Bronchial epithelial cell (primary cell): ENCODE data around the gene NEURL1. TPM values are rescaled to one million over a fixed set of nuclear protein-coding genes. Genes with fewer than 3 reads are reported as not detected.

Experiments used
- DNase-seq: peaks from one replicate; pipeline ENCODE4 v3.0.0-alpha.2; 2010; ENCODE audit warnings: low read depth
- FAIRE-seq: peaks from 2 replicates; lab custom pipeline; 2011; peaks lifted over from hg19 to GRCh38; lab: Jason Lieb, UNC
- H3K27me3 ChIP-seq: 2 replicates; pipeline ENCODE4 v1.5.1; 2011; ENCODE audit warnings: low read length; ENCODE audit not compliant: control insufficient read depth, insufficient read depth
- H3K36me3 ChIP-seq: 2 replicates; pipeline ENCODE4 v1.5.1; 2011; ENCODE audit warnings: low read length; ENCODE audit not compliant: control insufficient read depth, insufficient read depth
- H3K4me3 ChIP-seq: 2 replicates; pipeline ENCODE4 v1.5.1; 2011; ENCODE audit warnings: mild to moderate bottlenecking, low read depth, low read length, control low read depth
- total RNA-seq: library from RNA; depleted of rRNA; stranded (reverse); fragments of >200 nt; gene quantifications from 2 replicates; pipeline ENCODE4 v1.2.1, GENCODE V29; 2014
- TF ChIP-seq, protein P1 (sequence below): IDR thresholded peaks from 2 replicates; pipeline ENCODE4 v1.5.1; 2011; ENCODE audit warnings: mild to moderate bottlenecking, moderate library complexity, low read length, control low read depth, inconsistent platforms; ENCODE audit not compliant: insufficient read depth, severe bottlenecking

NEURL1 gene
- total RNA-seq, 1 donor from 2014 or later = 1.1 TPM

DNA sequence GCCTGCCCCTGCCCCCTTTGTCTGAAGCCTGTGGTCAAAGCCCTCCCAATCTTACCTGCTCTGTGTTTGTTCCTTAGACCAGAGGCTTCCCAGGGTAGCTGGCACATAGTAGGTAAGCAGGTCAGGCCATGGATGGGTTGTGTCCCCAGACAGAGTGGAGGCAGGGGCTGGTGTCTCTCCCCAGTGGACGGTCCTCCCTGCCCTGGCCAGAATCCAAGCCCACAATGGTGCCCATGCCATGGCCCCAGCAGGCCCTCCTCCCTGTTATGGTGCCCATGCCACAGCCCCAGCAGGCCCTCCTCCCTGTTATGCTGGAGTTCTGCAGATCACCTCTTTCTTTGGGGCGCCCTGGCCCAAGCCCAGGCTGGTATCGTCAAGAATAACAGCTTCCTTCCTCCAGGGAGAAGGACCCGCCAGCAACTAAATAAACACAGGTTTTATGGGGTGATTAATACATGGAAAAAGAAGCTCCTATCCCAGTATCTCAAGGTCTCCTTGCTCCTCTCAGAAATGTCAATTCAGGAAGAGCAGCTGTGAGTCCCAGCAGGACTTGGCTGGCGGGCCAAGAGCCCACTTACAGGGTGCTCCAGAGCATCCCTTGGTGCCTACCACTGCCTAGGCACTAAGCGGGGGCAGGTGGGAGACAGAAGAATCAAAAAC is 82.0 kb downstream of the NEURL1 start:
- Histone ChIP-seq H3K27me3 (peaks cover 3% of the 10 kb centered on the region), H3K36me3 (no peaks in the 10 kb centered on the region), H3K4me3 (no peak overlapping the region)
- DNase-seq (no peak), FAIRE-seq (no peak)
- TF ChIP-seq, protein P1, sequence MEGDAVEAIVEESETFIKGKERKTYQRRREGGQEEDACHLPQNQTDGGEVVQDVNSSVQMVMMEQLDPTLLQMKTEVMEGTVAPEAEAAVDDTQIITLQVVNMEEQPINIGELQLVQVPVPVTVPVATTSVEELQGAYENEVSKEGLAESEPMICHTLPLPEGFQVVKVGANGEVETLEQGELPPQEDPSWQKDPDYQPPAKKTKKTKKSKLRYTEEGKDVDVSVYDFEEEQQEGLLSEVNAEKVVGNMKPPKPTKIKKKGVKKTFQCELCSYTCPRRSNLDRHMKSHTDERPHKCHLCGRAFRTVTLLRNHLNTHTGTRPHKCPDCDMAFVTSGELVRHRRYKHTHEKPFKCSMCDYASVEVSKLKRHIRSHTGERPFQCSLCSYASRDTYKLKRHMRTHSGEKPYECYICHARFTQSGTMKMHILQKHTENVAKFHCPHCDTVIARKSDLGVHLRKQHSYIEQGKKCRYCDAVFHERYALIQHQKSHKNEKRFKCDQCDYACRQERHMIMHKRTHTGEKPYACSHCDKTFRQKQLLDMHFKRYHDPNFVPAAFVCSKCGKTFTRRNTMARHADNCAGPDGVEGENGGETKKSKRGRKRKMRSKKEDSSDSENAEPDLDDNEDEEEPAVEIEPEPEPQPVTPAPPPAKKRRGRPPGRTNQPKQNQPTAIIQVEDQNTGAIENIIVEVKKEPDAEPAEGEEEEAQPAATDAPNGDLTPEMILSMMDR = no peak

DNA sequence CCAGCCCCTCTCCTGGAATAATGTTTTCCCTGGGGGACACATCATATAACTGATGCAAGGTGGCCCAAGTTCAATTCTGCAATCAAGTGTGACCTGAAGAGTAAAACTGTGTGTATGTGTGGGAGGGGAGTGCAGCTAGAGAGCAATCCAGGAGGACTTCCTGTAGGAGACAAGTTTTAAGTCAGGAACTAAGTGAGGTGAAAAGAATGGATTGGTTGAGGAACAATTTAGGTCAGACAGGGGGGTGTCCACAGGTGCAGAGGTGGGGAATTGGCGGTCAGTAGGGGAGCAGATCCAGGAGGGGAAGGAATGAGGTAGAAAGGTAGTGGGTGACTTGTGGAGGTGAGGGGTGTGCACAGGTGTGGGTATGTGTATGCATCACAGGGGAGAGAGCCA is 82.6 kb downstream of the NEURL1 start:
- H3K27me3 ChIP-seq = peaks cover 4% of the 10 kb centered on the region

DNA sequence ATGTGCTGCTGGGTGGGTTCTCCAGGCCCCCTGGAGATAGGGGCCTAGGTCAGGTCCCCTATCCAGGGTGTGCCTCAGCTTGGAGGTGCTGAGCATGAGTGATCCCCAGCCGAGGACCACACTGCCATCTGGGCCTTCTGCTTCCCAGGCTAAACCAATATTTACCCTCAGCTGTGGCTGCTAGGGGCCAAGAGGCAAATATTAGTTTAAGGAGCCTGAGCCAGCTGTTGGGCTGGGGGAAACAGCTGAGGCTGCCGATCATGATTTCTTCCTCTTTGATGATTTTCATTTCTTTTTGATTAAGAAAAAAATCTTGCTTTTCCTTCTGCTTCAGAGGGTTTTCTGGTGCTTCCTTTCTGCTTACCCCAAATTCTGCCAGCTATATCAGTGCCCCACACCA is 83.4 kb downstream of the NEURL1 start:
- TF ChIP-seq, protein P1 = no peak
- Histone ChIP-seq H3K27me3 (peaks cover 2% of the 10 kb centered on the region), H3K36me3 (no peaks in the 10 kb centered on the region), H3K4me3 (no peak overlapping the region)
- FAIRE-seq = no peak
- DNase-seq = no peak

More for the DNA sequence above, 82.6 kb downstream of the NEURL1 start:
- FAIRE-seq (no peak), DNase-seq (no peak)
- Histone ChIP-seq H3K36me3 (no peaks in the 10 kb centered on the region), H3K4me3 (no peak overlapping the region)
- TF ChIP-seq, protein P1 = no peak

- DNase-seq (no peak), FAIRE-seq (no peak)
- no peak overlapping the region for H3K4me3 ChIP-seq
- H3K27me3 ChIP-seq = peaks cover 4% of the 10 kb centered on the region
- TF ChIP-seq, protein P1 = no peak
- no peaks in the 10 kb centered on the region for H3K36me3 ChIP-seq
These were observed 85.4 kb downstream of the NEURL1 start for GRCh38 chr10:103578782-103579382.

DNA sequence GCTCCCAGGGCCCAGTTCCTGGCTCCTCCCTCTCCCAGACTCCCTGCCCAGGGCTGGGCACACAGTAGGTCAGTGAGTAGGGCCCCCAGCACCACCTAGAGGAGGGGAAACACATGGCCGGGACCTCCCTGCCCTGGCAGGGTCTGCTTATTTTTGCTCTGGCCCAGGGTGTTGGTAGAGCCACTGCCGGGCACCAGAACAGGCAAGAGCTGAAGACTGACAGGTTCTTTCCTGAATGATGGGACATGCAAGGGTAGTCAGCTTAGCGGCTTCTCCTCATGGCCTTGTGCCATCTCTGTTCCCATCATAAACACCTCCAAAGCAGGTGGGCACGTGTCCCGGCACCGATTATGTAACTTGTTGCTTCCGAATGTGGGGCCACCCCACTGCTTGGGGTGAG is 86.5 kb downstream of the NEURL1 start:
- TF ChIP-seq, protein P1 = no peak
- no peaks in the 10 kb centered on the region for H3K36me3 ChIP-seq
- H3K4me3 ChIP-seq = no peak overlapping the region
- no peak for FAIRE-seq
- no peak for DNase-seq
- H3K27me3 ChIP-seq = peaks cover 4% of the 10 kb centered on the region
